Stimulated activated CD8-positive, alpha-beta memory T cell treated with anti-CD3 and anti-CD28 coated beads, Interleukin-7, amount 100 ng/mL, for 24 hours (primary cell): ENCODE measurements around the gene CA9.

Experiments
- DNase-seq: peaks from one replicate; pipeline ENCODE4 v3.0.0-alpha.2; 2020; ENCODE audit warnings: low read depth

CA9 gene

DNA sequence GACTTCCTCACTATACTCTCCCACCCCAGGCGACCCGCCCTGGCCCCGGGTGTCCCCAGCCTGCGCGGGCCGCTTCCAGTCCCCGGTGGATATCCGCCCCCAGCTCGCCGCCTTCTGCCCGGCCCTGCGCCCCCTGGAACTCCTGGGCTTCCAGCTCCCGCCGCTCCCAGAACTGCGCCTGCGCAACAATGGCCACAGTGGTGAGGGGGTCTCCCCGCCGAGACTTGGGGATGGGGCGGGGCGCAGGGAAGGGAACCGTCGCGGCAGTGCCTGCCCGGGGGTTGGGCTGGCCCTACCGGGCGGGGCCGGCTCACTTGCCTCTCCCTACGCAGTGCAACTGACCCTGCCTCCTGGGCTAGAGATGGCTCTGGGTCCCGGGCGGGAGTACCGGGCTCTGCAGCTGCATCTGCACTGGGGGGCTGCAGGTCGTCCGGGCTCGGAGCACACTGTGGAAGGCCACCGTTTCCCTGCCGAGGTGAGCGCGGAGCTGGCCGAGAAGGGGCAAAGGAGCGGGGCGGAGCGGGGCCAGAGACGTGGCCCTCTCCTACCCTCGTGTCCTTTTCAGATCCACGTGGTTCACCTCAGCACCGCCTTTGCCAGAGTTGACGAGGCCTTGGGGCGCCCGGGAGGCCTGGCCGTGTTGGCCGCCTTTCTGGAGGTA is 2.1 kb downstream of the CA9 start:
- no peak for DNase-seq

DNA sequence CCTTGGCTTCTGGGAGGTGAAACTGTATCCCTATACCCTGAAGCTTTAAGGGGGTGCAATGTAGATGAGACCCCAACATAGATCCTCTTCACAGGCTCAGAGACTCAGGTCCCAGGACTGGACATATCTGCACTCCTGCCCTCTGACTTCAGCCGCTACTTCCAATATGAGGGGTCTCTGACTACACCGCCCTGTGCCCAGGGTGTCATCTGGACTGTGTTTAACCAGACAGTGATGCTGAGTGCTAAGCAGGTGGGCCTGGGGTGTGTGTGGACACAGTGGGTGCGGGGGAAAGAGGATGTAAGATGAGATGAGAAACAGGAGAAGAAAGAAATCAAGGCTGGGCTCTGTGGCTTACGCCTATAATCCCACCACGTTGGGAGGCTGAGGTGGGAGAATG is 5.4 kb downstream of the CA9 start:
- no peak for DNase-seq

DNA sequence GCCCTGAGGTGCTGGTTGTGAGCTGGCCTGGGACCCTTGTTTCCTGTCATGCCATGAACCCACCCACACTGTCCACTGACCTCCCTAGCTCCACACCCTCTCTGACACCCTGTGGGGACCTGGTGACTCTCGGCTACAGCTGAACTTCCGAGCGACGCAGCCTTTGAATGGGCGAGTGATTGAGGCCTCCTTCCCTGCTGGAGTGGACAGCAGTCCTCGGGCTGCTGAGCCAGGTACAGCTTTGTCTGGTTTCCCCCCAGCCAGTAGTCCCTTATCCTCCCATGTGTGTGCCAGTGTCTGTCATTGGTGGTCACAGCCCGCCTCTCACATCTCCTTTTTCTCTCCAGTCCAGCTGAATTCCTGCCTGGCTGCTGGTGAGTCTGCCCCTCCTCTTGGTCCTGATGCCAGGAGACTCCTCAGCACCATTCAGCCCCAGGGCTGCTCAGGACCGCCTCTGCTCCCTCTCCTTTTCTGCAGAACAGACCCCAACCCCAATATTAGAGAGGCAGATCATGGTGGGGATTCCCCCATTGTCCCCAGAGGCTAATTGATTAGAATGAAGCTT is 6.1 kb downstream of the CA9 start:
- no peak for DNase-seq

DNA sequence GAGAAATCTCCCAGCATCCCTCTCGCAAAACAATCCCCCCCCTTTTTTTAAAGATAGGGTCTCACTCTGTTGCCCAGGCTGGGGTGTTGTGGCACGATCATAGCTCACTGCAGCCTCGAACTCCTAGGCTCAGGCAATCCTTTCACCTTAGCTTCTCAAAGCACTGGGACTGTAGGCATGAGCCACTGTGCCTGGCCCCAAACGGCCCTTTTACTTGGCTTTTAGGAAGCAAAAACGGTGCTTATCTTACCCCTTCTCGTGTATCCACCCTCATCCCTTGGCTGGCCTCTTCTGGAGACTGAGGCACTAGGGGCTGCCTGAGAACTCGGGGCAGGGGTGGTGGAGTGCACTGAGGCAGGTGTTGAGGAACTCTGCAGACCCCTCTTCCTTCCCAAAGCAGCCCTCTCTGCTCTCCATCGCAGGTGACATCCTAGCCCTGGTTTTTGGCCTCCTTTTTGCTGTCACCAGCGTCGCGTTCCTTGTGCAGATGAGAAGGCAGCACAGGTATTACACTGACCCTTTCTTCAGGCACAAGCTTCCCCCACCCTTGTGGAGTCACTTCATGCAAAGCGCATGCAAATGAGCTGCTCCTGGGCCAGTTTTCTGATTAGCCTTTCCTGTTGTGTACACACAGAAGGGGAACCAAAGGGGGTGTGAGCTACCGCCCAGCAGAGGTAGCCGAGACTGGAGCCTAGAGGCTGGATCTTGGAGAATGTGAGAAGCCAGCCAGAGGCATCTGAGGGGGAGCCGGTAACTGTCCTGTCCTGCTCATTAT is 6.8 kb downstream of the CA9 start:
- DNase-seq: no peak

DNA sequence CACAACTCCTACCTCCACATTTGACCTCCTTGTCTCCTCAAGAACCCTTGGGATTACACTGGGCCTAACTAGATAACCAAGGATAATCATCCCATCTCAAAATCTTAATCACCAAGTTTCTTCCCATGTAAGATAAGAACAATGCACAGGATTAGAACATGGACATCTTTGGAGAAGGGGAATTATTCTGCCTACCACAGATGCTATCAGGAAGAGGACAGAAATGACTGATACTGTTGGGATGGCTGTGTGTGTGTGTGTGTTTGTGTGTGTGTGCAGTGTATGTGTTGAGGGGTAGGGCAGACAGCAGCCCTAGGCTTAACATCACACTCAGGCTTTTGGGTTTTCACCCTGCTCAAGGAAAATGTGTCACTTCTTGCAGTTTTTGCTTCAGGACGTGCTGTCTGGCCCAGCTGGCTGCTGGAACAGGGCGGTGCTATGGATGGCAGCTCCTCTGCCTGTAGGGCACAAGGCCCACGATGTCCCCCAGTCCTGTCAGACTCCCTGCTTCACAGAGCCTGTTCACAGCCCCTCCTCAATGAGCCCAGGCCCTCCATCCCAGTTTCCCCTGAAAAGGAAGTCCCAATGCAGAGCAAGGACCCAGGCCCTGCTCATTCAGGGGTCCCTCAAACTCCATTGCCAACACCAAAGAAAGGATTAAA is 7.7 kb downstream of the CA9 start:
- DNase-seq: no peak

DNA sequence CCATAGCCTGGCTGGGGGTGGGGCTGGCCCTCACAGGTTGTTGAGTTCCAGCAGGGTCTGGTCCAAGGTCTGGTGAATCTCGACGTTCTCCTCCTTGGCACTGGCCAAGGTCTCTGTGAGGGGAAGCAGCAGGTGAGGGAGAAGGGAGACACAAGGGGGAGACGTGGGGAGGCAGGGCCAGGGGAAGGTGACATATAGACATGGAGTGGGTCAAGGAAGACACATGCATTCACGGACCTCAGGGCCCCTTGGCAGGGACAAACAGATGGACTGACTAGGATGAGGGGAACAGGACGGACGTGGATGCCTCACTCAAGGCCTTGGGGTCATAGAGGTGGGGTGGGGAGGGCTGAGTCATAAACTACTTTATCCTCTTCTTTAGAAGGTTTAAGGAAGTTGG is 8.3 kb downstream of the CA9 start:
- no peak for DNase-seq

DNA sequence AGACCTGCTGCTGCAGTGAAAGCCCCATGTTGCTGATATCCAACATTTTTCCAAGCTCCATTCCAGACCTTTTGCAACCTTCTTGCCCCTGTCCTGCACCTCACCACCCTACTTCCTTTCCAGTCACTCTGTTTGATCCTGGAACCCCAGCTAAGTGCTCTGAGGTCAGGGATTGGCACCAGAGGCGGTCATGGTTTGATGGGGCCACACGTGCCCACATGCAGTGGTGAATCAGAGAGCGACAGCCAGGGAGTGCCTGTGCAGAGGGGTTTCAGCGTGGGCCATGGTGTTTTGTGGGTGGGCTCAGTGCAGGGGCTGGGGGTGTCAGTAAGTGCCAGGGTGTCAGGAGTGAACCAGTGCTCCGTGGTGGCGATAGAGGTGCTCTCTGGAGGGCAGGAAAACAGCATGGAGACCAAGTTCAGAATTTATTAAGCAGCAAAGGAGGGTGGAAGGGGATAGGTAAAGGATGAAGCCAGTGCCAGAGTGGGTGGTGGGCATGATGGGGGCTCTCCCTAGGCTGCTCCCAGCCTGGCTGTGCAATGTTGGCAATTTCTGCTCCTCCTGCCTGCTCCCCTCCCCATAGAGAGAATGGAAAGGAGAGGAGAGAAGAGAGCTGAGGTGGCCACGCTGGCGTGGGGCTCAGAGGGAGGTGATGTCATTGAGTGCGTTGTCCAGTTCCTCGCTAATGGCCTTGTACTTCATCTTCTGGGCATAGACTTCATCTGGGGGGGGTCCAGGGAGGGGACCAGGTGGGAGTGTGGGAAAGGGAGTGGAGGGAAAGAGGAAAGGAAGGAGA is 9.0 kb downstream of the CA9 start:
- no peak for DNase-seq

DNA sequence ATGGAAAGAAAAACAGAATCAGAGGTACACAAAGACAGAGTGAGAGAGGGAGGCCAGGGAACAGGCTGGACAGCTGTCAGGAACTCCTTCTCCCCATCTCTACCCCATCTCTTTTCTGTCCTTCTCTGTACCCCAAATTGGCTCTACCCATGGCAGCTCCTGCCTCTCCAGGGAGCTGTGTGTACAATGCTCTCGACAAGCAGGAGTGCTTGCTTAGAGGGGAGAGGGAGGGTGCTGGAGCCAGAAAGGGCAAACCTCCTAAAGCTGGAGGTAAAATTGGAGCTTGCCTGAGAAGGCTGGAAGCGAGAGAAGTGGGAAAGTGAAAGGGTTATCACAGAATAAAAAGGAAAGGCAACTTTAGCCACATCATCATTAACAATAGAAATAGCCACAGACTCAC is 9.6 kb downstream of the CA9 start:
- no peak for DNase-seq

DNA sequence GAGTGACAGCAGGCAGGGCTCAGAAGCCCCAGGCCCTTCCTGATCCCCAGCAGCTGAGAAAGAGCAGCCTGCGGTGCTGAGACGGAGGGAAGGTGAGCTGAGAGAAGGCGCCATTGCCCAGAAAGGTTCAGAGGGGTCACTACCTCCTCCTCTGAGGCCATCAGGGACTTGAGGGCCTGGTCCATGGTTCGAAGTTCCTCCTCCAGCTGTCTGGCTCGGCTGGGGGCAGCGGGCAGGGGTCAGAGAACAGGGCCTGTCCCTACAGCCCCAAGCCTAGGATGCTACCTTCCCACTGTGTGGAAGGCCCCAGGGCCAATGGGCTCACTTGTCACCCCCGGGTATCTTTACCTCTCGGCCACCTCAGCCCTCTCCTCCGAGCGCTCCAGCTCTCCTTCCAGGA is 11.2 kb downstream of the CA9 start:
- no peak for DNase-seq

DNA sequence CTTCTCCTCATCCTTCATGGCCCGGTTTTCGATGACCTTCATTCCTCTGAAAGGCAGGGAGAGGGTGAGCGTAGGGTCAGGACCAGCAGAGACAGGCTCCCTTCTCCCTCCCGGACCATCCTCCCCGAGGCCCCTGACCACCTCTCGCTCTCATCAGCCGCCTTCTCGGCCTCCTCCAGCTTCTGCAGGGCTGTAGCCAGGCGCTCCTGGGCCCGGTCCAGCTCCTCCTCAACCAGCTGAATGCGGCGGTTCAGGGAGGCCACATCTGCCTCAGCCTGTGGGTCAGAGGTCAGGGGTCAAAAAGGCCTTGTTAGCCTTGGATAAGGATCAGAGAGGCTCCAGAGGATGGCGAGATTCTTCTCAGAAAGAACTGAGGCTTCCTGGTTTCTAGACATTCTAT is 11.8 kb downstream of the CA9 start:
- DNase-seq: no peak

DNA sequence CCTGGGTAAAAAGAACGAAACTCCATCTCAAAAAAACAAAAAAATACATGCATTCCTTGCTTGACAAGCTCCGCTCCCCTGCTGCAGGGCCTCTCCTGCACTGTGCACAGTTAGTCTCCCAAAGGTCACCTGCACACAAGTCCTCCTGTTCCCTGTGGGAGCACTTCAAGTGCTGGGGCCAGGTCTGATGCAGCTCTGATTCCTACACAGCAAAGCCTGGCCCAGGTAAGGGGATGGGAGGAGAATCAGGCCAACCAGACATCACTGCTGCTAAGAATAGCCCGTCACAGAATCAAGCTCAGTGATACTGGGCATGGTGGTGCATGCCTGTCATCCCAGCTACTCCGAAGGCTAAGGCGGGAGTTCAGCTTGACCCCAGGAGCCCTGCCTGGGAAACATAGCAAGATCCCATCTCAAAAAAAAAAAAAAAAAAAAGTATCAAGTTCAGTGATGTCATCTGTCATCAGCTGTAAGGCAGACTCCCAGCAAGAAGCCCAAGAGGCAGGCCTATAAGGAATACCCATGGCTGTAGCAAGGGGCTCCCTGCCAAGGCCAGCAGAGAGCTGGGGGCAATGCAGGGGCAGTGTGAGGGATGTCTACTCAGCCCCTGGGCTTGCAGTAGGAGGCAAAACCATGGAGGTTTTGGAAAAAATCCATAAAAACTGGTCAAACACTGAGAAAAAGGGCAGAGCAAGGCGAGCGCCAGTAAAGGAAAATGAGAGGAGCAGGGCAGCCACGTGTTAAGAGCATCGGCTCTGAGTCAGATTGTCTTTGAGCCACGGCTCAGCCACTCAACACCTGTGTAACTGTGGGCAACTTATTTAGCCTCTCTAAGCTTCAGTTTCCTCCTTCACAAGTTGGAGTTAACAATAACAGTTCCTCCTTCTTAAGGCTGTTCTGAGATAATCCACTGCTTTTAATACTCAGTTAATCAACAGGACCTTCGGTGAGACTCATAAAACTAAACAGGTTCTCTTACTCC is 12.8 kb downstream of the CA9 start:
- DNase-seq: no peak

DNA sequence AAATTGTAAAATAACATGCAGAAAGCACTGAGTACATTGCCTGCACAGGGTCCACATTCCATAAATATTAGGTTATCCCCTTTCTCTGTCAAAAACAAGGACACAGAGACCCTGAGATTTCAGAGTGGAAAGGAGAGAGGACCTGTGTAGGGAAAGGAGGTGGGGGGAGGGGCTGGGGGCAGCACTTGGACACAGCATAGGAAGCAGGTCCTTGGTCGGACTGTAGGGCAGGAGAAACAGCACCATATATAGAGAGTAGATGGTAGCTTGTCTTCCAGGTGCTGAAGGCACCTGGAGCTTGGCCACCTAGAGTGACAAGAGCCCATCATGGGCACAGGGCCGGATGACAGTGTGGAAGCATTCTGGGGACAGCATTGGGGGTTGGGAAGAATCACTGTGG is 13.6 kb downstream of the CA9 start:
- no peak for DNase-seq

DNA sequence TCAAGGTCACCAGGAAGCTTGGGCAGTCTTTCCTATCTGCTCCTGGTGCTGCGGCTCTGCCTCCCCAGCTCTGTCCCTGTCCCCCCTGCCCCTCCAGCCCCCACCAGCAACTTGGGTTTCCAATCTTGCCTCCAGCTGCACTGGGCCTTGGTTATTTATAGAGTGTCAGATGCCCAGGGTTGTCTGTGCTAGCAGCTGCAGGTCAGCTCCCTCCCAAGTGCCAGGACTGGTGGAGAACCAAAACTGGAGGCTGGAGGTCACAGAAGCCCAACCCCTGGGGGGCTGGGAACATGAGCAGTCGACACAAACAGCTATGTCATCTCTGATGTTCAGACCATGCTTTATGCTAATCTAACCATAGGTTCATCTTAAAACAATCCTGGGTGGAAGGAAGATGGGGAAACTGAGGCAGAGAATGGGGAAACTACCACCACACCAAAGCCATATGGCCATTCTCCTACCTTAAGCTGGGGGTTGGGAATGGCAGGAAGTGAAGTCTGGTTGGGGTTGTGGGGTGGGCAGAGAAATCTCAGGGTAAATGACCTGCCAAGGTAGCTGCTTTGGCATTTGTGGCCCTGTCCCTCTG is 14.3 kb downstream of the CA9 start:
- DNase-seq: no peak

DNA sequence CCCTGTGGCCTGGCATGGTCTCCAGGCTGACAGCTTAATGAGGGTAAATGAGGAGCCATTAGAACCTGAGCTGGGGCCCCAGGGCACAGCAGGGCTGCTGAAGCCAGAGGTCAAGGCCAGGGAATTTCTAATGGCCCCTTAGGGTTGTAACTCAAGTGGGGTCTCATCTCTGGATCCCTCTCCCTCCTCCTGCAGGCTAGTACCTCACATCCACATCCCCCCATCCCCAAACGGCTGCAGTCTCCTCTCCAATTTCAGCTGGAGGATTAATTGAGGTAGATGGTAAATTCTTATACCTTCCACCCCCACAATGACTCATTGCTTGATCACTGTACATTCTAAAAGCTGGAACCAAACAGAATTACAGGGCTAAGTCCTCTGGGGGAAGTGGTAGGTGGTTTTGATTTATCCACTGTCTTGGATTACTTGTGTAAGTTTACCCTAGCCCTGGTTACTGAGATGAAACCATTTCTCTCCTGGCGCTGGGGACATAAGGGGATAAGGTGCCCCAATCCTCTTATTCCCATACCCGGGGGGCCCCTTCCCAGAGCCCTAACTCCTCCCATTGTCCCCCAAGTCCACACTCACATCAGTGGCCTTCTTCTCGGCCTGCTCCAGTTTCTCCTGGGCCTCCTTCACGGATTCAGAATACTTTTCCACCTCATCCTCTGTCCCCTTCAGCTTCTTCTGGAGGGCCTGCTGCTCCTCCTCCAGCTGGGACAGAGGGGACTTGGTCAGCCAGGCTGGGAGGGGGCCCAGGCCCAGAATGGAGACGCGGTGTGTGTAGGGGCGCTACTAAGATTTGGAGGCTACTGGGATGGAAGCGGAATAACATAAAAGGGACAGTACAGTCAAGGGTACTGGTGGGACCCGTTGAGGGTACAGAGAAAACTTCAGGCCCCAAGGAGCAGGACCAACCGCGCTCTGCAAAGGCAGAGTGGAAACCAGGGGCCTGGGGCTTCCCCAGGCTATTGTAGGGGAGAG is 15.1 kb downstream of the CA9 start:
- DNase-seq: no peak

DNA sequence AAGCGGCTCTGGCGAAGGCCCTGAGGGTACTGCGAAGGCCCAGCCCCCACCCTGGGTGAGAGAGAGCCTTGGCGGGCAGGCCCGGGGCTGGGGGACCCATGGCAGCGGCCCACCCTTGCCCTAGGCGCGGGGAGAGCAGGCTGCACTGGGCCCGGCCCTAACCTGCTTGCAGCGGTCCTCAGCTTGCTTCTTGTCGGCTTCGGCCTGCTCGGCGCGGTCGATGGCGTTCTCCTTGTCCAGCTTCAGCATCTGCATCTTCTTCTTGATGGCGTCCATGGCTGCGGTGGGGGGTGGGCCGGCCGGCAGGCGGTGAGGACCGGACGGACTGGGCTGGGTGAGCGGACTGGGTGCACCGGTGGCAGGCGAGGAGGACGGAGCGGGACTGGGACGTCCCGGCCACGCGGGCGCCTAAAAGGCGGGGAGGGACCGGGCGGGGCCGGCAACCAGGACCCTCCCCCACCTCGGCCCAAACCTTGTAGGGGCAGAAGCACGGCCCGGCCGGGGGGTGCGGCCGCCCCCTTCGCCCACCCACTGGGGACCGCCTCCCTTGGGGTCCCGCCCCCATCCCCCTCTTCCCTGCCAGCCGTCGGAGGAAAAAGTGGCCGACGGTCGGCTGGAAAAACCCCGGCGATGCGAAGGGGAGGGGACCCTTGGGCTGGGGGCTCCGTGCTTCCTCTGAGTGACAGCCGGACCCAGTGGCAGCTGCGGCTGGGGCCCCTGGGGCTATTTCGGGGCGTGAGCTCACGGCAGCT is 16.0 kb downstream of the CA9 start, which contains the start of gene TPM2:
TSS of gene TPM2 (minus strand) at position 384 of the 752 bp plus-strand sequence. CDS start at position 276, 108 bp downstream.
- no peak for DNase-seq

DNA sequence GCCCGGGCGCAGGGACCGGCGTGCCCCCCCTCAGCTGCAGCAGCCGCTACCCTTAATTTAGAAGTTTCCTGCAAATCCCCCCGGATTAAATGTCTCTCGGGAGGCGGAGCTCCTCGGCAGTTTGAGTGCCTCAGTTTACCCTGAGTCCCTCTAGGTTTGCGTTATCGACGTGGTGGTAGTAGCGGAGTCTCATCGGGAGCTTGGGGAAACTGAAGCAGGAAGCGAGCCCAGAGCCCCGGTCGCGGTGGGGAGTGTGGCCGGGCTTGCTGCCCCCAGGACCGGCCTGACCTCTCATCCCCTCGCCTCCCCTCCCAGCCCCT is 16.5 kb downstream of the CA9 start:
- no peak for DNase-seq

DNA sequence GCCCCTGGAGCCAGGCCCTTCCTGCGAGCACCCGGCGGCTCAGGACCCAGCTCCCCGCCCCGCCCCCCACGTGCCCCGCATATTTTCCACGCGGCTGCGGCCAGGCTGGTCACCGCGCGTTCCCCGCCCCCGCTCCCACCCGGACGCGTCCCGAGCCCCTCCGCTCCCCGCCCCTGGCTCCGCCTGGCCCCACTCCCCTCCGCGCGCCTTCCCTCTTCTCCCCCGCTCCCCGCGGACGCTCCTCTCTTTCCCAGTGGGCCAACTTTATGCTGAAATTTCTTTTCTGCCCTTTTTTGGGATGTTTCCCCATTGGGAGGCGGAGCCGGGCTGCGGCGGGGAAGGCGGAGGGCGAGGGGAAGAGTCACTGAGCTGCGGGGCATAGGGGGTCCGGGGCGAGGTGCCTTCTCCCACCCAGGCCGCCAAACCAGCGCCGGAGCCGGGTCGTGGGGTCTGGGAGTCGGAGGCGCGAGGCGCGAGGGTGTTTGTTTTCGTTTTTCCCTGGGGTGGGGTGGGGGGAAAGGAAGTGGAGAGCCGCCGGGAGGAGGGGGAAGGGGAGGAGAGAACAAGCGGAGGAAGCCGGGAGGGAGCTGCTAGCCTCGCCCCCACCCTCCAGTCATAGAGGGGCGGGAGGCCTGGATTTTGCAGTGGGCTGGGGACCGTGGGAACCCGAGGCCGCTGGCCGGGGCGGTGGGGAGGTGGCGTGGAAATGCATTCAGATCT is 17.0 kb downstream of the CA9 start:
- DNase-seq: no peak

DNA sequence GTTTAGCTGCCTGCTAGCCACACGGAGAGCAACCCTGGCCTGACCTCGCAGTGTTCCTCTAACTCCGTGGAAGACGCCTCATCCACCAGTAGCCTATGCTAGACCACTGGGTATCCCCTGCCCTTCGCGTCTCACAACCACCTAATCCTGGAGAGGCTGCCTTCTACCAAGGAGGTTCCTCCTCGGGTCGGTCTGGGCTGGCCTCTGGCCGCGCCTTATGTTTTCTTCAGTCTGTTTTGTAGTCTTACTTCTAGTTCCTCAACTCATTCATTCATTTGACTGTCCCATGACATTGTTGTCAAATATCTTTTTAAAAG is 17.6 kb downstream of the CA9 start:
- DNase-seq: no peak
